WI38 (cell line): ENCODE measurements around the gene WNT9B.
A peak's percentile ranks its signal among the peaks of the same experiment; 100 is the strongest.

Experiments used
- H3K4me3 ChIP-seq: 2 replicates; pipeline ENCODE4 v1.5.1; 2011; ENCODE audit warnings: low read depth, mild to moderate bottlenecking, control low read depth, low read length
- CTCF ChIP-seq: IDR thresholded peaks from 2 replicates; pipeline ENCODE4 v1.5.1; 2012; ENCODE audit warnings: low read depth, mild to moderate bottlenecking, control low read depth, low read length

Gene WNT9B

GRCh38 chr17:46915596-46915995 lies 64.2 kb downstream of the WNT9B start:
- no peak overlapping the region for H3K4me3 ChIP-seq
- TF ChIP-seq CTCF, result no peak

GRCh38 chr17:46916211-46916610 lies 64.8 kb downstream of the WNT9B start:
- H3K4me3 ChIP-seq, result no peak overlapping the region
- TF ChIP-seq CTCF, result no peak

- no peak for TF ChIP-seq CTCF
Observed at GRCh38 chr17:46916623-46917022, 65.2 kb downstream of the WNT9B start.

GRCh38 chr17:46917041-46917440 lies 65.7 kb downstream of the WNT9B start:
- no peak overlapping the region for H3K4me3 ChIP-seq
- TF ChIP-seq CTCF, result no peak

More at GRCh38 chr17:46916623-46917022, 65.2 kb downstream of the WNT9B start:
- H3K4me3 ChIP-seq, result no peak overlapping the region

GRCh38 chr17:46917516-46917915 lies 66.1 kb downstream of the WNT9B start:
- no peak overlapping the region for H3K4me3 ChIP-seq
- no peak for TF ChIP-seq CTCF

GRCh38 chr17:46921962-46922361 lies 70.6 kb downstream of the WNT9B start:
- H3K4me3 ChIP-seq, result peak overlapping the region; percentile 100

- H3K4me3 ChIP-seq, result peak overlapping the region; percentile 100
- no peak for TF ChIP-seq CTCF
Observed at GRCh38 chr17:46922487-46922803, 71.1 kb downstream of the WNT9B start.

- peak within 1 kb of the TSS; percentile 100 for H3K4me3 ChIP-seq
- no peak for TF ChIP-seq CTCF
Observed at GRCh38 chr17:46922804-46923635, 71.6 kb downstream of the WNT9B start, which contains the start of gene GOSR2. Gene GOSR2, plus strand, starts transcription at chr17:46923160. Its CDS starts 33 bp downstream, at chr17:46923193.
